Measurements from ENCODE around the gene MIF4GD. TPM values are rescaled to one million over a fixed set of nuclear protein-coding genes. Genes with fewer than 3 reads are reported as not detected.

MIF4GD gene
- total and polyA plus RNA-seq, 10 of the 15 experiments (the other 5 are each of a cell fraction or from before 2014, with no cell fraction given), result 22.8 to 96.2 (median 60.1) TPM

DNA sequence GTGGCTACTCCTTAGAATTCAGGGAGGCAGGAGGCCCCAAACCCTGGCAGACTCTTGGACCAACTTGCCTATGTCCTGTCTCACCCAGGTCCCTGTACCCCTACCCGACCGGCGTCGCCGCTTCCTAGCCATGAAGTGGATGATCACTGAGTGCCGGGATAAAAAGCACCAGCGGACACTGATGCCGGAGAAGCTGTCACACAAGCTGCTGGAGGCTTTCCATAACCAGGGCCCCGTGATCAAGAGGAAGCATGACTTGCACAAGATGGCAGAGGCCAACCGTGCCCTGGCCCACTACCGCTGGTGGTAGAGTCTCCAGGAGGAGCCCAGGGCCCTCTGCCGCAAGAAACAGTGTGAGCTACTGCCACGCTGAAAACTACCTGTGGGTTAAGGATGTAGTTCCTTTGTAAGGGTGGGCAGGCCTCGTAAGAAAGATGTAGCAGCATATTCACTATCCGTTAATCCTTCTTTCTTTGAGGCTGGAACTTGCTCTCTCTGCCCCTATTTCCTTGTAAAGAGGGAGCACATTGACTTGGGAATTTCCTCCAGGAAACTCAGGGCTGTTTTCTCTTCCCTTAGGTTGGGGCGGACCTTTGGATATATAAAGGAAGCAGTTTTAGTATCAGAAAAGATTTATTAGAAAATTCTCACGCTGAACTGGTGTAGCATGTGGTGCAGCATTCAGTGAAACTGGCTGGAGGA, 5.3 kb downstream of the MIF4GD start:
- intact Hi-C loops (cut with micrococcal nuclease; ENCODE audit: unreplicated experiment) (loop anchor here (10.0 kb wide), 1 partner anchor 249 kb away; the partner anchor contains the start of genes CASKIN2 and TSEN54), in situ Hi-C loops (cut with MboI) (no loop called here)
- DNase-seq (ENCODE audit: low read depth, low spot score) (no peak), ATAC-seq (no peak), FAIRE-seq (no peak)
- no peak overlapping the region for H2AFZ ChIP-seq (ENCODE audit: control insufficient read depth, low read depth, low read length)
- CTCF ChIA-PET, result no interaction called here
- no peaks in the 10 kb centered on the region for H3K9me3 ChIP-seq (replicated peaks; ENCODE audit: control insufficient read depth, insufficient read depth, low read length)
- peaks cover 41% of the 10 kb centered on the region for H3K79me2 ChIP-seq (ENCODE audit: control insufficient read depth, insufficient read depth, low read length)
- POLR2A ChIA-PET, result no interaction called here
- TF ChIP-seq, protein P1, sequence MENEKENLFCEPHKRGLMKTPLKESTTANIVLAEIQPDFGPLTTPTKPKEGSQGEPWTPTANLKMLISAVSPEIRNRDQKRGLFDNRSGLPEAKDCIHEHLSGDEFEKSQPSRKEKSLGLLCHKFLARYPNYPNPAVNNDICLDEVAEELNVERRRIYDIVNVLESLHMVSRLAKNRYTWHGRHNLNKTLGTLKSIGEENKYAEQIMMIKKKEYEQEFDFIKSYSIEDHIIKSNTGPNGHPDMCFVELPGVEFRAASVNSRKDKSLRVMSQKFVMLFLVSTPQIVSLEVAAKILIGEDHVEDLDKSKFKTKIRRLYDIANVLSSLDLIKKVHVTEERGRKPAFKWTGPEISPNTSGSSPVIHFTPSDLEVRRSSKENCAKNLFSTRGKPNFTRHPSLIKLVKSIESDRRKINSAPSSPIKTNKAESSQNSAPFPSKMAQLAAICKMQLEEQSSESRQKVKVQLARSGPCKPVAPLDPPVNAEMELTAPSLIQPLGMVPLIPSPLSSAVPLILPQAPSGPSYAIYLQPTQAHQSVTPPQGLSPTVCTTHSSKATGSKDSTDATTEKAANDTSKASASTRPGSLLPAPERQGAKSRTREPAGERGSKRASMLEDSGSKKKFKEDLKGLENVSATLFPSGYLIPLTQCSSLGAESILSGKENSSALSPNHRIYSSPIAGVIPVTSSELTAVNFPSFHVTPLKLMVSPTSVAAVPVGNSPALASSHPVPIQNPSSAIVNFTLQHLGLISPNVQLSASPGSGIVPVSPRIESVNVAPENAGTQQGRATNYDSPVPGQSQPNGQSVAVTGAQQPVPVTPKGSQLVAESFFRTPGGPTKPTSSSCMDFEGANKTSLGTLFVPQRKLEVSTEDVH (IDR thresholded peaks at IDR 0.05; ENCODE audit: low read depth, partially characterized antibody), result no peak
- TF ChIP-seq TBL1XR1 (IDR thresholded peaks at IDR 0.05; ENCODE audit: low read depth, low read length) (no peak), ZNF687 (IDR thresholded peaks at IDR 0.05) (no peak), RB1 (IDR thresholded peaks at IDR 0.05; ENCODE audit: borderline replicate concordance) (no peak), NFIC (IDR thresholded peaks at IDR 0.05; ENCODE audit: low read depth, low read length) (no peak), NFYA (IDR thresholded peaks at IDR 0.05; ENCODE audit: borderline replicate concordance, low read depth, low read length) (no peak), TAF1 (IDR thresholded peaks at IDR 0.05; ENCODE audit: borderline replicate concordance, low read depth, low read length) (no peak)
- TF ChIP-seq, protein P2, sequence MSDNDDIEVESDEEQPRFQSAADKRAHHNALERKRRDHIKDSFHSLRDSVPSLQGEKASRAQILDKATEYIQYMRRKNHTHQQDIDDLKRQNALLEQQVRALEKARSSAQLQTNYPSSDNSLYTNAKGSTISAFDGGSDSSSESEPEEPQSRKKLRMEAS (IDR thresholded peaks at IDR 0.05; ENCODE audit: low read depth, low read length), result no peak
- no peak overlapping the region for H3K4me3 ChIP-seq
- no peak overlapping the region for H3K9ac ChIP-seq (ENCODE audit: control insufficient read depth, insufficient read depth, low read length)
- BruUV-seq (replicated peaks), result no TSS peak
- H4K20me1 ChIP-seq (ENCODE audit: control insufficient read depth, insufficient read depth), result no peaks in the 10 kb centered on the region
- no peak overlapping the region for H3K27ac ChIP-seq (ENCODE audit: control insufficient read depth, insufficient read depth)
- no peak overlapping the region for H3K4me2 ChIP-seq (ENCODE audit: control insufficient read depth, insufficient read depth)
- H3K27me3 ChIP-seq (replicated peaks in 1 of 2; ENCODE audit: control insufficient read depth in 2 of 2, insufficient read depth in 2 of 2, low read length in 1 of 2), result no peaks in the 10 kb centered on the region
- RAD21 ChIA-PET (ENCODE audit: unreplicated experiment), result no interaction called here
- 93% methylated on average over 17 of the region's 17 CpGs for WGBS (ENCODE audit: insufficient coverage, insufficient replicate concordance, low lambda C conversion rate, missing lambda C conversion rate)
- SMC1A ChIA-PET (ENCODE audit: uncharacterized antibody, unreplicated experiment), result no interaction called here
- H3K36me3 ChIP-seq (ENCODE audit: control insufficient read depth in 2 of 2, insufficient read depth in 2 of 2, low read length in 1 of 2), result peaks cover 12 to 14% of the 10 kb centered on the region in 2 experiments
- peaks cover 10% of the 10 kb centered on the region for H3K4me1 ChIP-seq (ENCODE audit: control insufficient read depth, insufficient read depth, low read length)
